GM21423 (cell line): ENCODE results near the gene LEMD1.

ENCODE experiments used
- ATAC-seq: cut with Tn5 transposase; IDR thresholded peaks from one replicate; pipeline ENCODE4 v1.9.1; 2021; ENCODE audit warnings: mild to moderate bottlenecking, moderate library complexity; ENCODE audit not compliant: unreplicated experiment

LEMD1 gene

GRCh38 chr1:205338011-205338410, 83.8 kb downstream of the LEMD1 start:
- no peak for ATAC-seq

DNA sequence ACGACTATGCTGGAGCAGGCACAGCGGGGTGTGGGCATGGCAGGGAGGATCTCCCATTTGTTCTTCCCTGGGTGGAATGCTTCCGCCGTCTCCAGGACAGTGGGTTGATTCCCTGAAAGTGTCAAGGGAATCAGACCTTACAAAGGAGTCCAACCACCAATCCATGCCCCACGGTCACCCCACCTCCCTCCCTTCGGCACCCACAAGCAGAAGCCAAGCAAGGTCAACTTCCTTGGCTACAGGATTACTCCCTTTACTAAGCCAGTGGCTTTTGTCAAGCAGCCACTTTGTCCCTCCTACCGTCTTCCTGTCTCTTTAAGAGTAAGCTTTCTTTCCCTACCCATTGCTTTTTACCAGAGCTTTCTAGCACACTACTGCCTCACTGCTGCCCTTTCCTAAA, 84.4 kb downstream of the LEMD1 start:
- no peak for ATAC-seq

- no peak for ATAC-seq
Observed at GRCh38 chr1:205335692-205336091, 86.2 kb downstream of the LEMD1 start.

- ATAC-seq = no peak
Observed at GRCh38 chr1:205332015-205332791, 89.7 kb downstream of the LEMD1 start.
